DMS153 treated with DMSO at 0.1 percent for 48 hours (cell line): Measurements from ENCODE around the gene ACADSB.

ENCODE experiments used
- DNase-seq: peaks from one replicate; lab custom pipeline; 2025; ENCODE audit not compliant: unreplicated experiment; lab: John Stamatoyannopoulos, UW

ACADSB gene

DNA sequence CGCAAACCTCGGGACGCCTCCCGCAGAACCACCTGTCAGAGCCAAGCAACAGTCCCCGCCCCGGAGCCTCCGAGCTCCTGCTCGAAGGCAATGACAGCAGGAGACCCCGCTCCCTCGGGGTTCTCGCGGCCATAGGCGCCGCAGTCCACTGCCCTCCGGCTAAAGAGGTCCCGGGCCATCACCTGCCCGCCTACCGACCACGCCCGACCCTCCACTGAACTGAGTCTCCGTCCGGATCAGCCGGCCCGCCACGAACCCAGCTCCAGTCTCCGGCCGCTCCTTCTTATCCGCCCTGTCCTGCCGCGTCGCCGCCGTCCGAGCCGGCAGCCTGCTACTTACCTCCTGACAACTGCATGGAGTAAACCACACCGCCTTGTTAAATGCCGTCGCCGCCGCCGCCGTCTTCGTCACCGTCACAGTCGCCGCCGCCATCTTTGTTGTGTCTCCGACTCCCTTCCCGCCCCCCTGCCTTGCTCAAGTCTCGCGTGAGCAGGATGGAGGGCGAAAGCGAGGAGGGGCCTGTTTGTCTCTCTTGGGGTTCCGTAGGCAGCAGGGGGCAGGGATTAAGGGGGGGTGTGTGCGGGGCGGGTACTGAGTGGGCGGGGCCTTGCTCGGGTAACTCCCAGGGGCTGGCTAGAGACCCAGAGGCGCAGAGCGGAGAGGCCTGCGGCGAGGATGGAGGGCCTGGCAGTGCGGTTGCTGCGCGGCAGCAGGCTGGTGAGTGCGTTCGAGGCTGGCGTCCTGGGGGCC is at the start of gene ACADSB, which contains the start of gene IKZF5:
ACADSB (plus strand) TSS at position 652 of the 750 bp plus-strand sequence; CDS start at position 676, 24 bp downstream.
IKZF5 (minus strand) TSS at position 441 of the 750 bp plus-strand sequence. CDS start 10,170 bp downstream, outside the sequence.
- DNase-seq: peak; percentile 91

DNA sequence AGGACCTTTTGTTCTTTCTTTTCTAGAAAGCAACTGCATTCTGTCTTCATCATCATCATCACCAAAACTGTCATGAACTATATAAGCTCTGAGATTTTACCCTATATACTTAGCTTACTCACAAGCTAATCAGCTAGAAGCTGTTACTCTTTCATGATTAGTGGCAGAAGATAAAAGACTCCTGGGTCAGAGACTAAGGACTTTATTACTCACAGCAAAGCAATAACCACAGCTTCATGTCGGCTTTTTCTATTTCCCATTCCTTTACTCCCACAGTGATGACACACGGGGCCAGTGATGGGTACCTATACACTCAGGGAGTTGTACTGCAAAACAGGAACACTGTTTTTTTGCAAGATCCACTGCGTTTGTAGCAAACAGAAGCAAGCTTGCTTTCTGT is 46.4 kb upstream of the ACADSB start:
- no peak for DNase-seq

DNA sequence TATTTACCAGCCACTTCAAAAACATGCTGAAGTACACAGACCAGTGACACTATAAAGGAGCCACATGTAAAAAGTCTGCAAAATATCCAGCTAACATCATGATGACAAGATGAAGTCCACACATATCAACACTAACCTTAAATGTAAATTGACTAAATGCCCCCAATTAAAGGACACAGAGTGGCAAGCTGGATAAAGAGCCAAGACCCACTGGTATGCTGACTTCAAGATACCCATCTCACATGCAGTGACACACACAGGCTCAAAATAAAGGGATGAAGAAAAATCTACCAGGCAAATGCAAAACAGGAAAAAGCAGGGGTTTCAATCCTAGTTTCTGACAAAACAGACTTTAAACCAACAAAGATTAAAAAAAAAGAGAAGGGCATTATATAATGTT is 41.9 kb upstream of the ACADSB start:
- DNase-seq: no peak

DNA sequence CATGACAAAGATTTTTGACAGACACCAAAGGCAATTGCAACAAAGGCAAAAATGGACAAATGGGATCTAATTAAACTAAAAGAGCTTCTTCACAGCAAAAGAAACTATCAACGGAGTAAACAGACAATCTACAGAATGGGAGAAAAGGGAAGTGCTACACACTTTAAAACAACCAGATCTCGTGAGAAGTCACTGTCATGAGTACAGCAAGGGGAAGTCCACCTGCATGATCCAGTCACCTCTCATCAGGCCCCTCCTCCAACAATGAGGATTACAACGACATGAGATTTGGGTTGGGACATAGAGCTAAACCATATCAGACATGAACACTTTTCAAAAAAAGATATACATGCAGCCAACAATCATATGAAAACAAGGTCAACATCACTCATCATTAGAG is 40.1 kb upstream of the ACADSB start:
- DNase-seq: no peak

DNA sequence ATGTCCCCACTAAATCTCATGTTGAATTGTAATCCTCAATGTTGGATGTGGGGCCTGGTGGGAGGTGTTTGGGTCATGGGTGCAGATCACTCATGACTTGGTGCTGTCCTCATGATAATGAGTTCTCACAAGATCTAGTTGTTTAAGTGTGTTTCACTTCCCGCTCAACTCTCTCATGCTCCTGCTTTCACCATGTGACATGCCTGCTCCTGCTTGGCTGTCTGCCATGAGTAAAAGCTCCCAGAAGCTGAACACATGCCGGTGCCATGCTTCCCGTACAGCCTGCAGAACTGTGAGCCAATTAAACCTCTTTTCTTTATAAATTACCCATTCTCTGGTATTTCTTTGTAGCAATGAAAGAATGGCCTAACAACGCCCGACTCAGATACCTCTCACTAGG is 34.8 kb upstream of the ACADSB start:
- no peak for DNase-seq

DNA sequence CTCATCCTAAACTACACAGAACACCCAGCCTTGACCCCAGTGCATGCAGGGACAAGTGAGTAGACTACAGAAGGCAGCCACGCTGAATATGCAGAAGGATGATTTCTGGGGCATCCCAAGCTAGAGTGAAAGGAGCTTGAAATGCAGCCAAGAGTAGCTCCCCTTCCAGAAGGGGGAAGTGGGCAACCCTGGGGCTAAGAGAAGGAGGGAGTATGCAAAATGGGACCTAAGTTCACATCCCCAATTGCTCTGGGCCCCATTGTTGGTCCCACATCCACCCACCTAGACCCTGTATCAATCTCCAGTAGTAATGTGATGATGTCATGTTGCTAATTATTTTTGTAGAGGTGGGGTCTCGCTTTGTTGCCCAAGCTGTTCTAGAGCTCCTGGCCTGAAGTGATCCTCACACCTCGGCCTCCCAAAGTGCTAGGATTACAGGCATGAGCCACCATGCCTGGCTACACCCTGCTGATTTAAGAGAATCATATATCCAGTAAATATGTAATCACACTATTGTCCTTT is 34.2 kb upstream of the ACADSB start:
- no peak for DNase-seq

DNA sequence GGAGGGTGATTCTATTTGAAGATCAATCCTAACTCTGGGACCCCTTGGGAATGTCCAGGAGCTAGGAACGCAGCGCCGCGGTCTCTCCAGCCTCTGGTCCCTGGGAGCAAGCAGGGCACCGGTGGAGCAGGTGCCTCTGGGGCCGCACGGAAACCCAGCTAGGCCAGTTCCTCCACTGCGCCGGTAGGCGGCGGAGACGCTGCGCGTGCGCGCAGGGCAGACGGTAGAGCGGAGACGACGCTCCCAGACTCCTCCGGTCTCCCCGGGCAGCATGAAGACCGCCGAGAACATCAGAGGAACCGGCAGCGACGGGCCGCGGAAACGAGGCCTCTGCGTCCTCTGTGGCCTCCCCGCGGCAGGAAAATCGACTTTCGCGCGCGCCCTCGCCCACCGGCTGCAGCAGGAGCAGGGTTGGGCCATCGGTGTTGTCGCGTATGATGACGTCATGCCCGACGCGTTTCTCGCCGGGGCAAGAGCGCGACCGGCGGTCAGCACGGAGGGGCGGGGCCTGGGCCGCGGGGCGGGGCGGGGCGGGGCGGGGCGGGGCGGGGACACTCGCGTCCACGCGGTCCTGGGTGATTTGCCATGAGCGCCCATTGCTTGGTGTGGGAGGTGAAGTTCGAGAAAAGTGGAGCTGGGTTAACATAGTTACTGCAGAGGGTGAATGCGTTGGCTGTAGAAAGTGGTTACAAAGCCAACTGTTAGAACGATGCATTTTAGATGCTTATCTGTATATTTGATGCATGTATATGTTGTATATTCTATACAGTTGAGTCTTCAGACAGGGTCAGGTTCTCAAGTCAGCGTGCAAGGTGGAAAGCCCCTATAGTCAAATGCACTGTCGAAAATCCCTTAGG is 28.4 kb upstream of the ACADSB start, which contains the start of gene PSTK:
PSTK (plus strand) TSS at position 193 of the 857 bp plus-strand sequence; CDS start at position 272, 79 bp downstream.
- DNase-seq: peak; percentile 84

DNA sequence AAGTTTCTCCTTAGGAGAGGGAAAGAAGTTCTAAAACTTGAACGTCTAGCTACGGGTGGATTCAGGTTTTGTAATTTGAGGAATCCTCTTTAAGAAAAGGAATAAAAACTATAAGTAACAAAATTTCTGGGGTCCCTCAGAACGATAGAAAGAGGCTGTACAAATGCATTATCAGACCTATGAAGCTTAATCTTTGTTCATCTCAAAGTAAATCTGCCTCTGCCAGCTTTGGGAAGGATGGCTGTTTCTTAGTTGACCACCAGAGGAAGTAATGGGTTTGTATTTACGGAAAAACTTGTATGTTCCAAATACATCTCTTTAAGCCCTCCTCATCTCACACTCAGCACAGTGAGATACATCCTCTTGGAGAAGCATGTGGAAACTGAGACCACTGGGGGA is 27.7 kb upstream of the ACADSB start:
- DNase-seq: no peak

DNA sequence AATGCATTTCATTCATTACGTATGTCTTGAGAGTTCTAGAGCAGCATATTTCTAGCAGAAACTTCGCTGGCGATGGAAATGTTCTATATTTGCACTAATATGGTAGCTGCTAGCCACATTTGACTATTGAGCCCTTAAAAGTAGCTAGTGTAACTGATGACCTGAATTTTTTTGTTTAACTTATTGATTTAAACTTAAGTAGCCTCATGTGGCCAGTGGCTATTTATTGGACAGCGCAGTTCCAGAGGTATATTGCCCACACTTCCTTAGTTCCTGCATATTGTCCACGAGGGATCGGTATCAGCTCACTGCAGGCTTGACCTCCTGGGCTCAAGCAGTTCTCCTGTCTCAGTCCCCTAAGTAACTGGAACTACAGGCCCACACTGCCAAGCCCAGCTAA is 24.9 kb upstream of the ACADSB start:
- DNase-seq: no peak

DNA sequence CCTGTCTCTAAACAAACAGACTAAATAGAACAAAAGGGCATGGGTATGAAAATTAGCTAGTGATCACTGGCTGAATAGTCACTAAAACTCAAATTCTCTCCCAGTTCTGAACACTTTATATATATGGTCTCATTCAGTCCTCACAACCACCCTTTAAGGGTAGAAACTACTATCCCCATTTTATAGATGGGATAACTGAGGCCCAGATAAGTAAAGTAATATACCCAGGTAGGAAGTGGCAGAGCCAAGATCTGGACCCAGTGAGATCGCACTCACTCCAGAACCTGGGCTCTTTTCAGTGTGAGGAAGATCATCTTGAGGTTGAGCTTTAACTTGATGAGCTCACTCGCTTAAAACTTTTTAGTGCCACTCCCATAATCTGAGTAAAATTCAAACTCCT is 24.1 kb upstream of the ACADSB start:
- no peak for DNase-seq

DNA sequence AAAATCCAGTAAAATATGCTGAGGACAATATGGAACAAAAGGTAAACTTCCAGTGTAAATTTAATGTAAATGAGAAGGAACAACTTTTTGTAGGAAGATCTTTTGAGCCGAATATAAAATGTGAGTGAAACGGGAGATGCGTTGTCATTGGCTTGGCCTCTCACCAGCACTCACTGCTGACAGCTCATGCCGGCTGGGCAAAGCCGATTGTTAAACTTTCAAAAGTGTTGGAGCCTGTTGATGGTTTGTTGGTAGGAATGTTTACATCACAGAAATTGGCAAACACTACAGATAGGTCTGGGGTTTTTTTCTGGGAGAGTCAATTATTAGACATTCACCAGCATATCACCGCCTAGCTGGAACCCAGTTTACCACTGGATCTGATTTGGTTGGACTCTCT is 22.5 kb upstream of the ACADSB start:
- no peak for DNase-seq

DNA sequence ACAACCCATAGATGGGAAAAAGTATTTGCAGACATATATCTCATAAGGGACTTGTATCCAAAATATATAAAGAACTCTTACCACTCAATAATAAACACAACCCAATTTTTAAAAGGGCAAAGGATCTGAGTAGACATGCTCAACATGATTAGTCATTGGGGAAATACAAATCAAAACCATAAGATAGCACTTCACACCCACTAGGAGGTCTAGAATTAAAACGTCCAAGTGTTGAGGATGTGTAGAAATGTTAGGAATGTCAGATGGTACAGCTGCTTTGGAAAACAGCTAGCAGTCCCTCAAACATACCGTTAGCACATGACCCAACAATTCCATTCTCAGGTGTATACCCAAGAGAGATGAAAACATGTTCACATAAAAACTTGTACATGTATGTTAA is 20.3 kb upstream of the ACADSB start:
- no peak for DNase-seq

DNA sequence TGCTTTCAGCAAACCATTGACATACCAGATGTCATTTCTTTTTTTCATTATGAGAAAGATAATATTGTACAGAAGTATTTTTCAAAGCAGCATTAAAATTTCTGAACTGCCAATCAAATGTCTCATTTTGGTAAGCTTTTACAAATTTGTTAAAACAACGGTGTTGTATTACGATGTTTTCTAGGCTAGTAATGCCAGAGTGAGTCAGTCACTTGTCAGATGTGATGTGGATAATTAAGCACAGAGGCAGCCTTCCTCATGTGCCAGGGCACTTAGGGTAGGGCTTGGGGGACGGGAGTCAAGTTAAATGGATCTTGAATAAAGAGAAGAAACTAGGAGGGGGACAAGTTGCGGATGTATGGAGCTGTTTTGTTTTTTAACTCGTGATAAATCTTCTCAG is 18.5 kb upstream of the ACADSB start:
- no peak for DNase-seq

DNA sequence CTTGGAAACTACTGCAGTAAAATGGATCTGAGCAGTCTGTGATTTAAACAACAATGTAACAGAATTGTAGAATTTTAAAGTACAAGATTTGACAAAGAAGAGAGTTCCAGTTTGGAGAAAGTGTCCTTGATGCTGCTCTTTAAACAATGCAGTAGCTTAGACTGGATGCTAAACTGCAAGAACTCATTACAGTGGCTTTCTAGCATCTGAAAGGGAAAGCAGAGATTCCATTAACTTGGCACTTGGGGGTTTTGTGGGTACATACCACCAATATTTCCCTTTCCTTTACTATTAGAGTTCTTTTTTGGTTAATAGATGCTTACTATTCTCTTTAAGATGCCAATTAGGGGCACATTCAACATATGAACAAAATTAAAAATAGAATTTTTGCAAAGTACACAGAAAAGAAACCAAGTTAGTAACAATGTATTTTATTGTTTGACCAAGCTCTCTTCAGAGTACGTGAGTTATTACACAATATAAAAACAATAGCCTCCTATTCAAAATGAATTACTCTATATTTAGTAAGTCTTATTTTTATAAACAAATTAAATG is 16.7 kb upstream of the ACADSB start:
- DNase-seq: no peak

DNA sequence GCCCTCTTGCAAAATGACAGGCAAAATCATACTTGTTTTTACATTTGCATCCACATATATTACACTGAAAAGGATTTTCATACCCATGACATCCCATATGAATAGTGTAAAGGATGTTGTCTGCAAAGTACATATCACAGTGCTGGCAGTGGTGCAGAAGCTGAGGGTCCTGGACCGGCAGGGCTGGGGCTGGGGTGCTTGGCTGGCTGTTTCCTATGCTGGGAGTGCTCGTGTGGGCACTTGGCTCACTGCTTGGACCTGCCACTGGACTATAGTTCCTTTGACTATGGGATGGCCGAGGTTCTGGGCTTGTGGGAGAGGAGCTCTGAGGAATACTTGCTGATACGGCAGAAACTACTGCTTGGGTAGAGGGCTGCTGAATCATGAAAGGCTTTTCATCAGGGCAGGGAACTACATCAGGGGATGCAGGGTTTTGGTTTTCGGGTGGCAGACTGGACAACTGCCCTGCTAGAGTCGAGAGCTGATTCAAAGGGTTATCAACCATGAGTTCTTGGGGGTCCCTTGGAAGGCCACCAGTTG is 14.9 kb upstream of the ACADSB start:
- no peak for DNase-seq

DNA sequence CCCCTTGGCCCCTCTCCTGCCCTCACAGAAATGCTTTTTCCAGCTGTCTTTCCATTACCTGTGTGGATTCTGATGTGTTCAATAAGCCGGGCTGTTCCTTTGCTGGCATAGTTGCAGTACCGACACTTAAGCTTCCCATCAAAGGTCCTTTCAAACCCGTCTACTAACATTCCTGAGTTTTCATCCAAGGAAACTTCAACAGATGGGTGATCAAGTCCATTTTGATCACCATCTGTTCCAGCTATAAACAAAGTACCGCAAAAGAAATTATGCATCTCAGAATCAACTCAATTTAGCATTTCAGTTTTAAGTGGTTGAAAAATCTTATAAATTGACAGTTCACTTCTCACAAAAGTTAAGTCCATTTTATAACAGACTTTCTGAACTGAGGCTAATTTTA is 12.9 kb upstream of the ACADSB start:
- no peak for DNase-seq

DNA sequence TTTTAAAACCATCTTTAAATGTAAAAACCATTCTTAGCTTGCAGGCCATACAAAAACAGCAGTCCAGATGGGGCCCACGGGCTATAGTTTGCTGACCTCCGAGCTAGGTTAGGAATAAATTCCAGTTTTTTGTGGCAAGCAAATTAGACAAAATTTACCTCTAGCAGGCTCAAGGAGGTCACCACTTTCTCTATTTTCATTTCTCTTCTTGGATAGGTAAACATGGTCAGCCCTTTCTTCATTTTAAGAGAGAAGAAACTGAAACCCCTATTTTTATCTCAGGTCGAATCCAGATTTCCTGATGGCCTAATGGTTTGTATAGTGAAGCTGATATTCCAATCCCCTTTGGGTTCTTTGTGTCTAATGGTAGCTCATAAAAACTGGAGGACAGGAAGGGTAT is 10.9 kb upstream of the ACADSB start:
- no peak for DNase-seq

DNA sequence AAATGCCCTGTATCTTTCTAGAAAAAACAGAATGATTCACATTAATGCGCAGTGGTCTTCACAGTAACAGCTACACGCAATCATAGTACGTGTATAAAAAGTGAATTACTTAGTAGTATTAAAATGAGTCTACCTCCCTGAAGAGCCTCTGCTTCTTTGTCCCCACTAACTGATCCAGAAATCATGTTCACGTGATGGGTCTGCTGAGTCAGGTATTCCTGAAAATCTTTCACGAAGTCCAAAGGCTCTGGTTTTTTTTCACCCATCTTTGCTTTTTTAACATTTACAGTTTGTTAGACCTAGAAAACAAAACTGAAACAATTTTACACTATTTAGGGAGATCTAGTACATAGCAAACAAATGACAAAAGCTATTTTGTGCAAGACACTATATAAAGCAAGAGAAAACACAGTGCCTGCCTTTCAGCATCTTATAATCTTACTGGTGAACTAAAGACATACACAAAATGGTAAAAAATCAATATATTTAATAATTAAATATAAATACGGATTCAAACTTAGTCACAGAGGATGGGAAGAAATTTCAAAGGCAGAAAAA is 10.4 kb upstream of the ACADSB start:
- DNase-seq: no peak

DNA sequence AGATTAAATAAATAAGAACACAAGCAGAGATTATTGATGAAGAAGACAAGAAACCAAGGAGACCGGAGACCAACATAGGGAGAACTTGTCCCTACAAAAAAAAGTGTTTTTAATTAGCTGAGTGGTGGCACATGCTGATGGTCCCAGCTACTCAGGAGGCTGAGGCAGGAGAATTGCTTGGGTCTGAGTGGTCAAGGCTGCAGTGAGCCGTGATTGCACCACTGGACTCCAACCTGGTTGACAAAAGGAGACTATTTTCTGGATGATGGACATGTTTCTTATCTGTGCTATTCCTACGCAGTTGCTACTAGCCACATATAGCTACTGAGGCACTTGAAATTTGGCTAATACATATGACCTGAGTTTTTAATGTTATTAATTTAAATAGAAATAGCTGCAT is 9.9 kb upstream of the ACADSB start:
- DNase-seq: no peak

DNA sequence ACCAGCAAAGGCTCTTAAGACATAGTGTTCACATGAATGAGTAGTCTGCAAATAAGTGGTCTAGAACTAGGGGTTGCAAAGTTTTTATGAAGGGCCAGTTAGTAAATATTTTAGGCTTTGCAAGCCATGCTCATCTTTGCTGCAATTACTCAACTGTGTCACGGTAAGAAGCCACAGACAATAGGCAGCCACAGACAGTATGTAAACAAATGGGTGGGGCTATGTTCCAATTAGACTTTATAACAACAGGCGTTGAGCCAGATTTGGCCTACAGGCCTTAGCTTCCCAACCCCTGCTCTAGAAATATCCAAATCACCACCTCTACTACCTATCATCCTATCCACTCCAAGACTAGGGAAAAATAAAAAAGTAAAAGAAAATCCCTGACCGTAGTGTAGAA is 9.5 kb upstream of the ACADSB start:
- no peak for DNase-seq

DNA sequence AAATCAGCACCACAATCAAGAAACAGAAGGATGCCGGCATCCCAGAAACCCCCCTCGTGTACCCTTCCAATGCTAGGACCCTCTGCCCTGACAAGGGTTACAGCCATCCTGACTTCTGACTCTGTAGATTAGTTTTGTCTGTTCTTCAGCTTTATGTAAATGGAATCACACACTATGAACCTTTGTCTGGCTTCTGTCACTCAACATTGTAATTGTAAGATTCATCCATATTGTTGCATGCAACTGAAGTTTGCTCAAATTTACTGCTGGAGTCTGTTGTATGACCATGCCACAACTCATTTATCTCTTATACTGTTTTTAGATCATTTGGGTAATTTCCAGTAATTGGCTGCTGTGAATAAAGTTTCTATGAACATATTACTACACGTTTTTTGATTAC is 8.7 kb upstream of the ACADSB start:
- no peak for DNase-seq
